Stomach smooth muscle (tissue), 2 donors: ENCODE results near the gene ACYP2.
"Not testable (repeated sequence)": the region's sequence is repeated elsewhere in the genome, so short reads cannot be mapped to it uniquely, and the experiment has no call there.

Experiments used
- H3K27ac ChIP-seq: one replicate; pipeline ENCODE4 v1.7.0; 2013; ENCODE audit warnings: mild to moderate bottlenecking, low read length, inconsistent platforms
- H3K27me3 ChIP-seq, 2 donors: one replicate each; pipeline ENCODE4 v1.7.0; 2013; ENCODE audit warnings: low read length in 2 of 2; ENCODE audit not compliant: insufficient read depth in 2 of 2, control insufficient read depth in 1 of 2
- H3K36me3 ChIP-seq, 2 donors: one replicate each; pipeline ENCODE4 v1.7.0; 2013; ENCODE audit warnings: low read length in 2 of 2; ENCODE audit not compliant: control insufficient read depth in 2 of 2, insufficient read depth in 2 of 2
- H3K4me1 ChIP-seq: one replicate; pipeline ENCODE4 v1.7.0; 2013; ENCODE audit warnings: low read length; ENCODE audit not compliant: control insufficient read depth, insufficient read depth
- H3K4me3 ChIP-seq, 2 donors: one replicate each; pipeline ENCODE4 v1.7.0; 2013; ENCODE audit warnings: low read length in 2 of 2
- H3K9ac ChIP-seq, 2 donors: one replicate each; pipeline ENCODE4 v1.7.0; 2013; ENCODE audit warnings: low read length in 2 of 2, mild to moderate bottlenecking in 1 of 2
- H3K9me3 ChIP-seq, 2 donors: one replicate each; pipeline ENCODE4 v1.7.0; 2013; ENCODE audit warnings: low read length in 2 of 2; ENCODE audit not compliant: control insufficient read depth in 2 of 2
- donor health status: healthy.
- donor health status: Pancreatic carcinoma.

ACYP2 gene

DNA sequence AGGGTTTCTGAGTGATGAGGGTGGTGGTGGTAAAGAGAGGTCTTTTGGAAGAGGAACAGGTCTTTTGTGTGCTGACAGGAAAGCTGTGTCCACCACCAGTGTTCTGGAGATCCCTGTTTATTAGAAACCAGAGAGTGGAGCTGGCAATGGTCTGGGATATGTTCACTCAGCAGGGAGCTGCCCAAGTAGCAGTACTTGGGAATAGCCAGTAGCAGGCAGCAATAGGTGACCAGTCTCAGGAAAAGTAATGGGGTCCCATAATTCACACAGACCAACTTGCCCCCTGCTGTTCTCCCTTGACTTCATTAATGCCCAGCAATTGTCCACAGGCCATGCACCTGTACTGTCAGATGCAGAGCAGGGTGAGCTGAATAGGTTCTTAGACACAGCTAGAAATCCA is 138.8 kb downstream of the ACYP2 start:
- no peak overlapping the region for H3K9ac ChIP-seq
- H3K4me3 ChIP-seq: no peak overlapping the region
- H3K9me3 ChIP-seq: no peaks in the 10 kb centered on the region
- no peaks in the 10 kb centered on the region for H3K27me3 ChIP-seq
- no peak overlapping the region for H3K27ac ChIP-seq
- H3K4me1 ChIP-seq: no peaks in the 10 kb centered on the region
- no peaks in the 10 kb centered on the region for H3K36me3 ChIP-seq

DNA sequence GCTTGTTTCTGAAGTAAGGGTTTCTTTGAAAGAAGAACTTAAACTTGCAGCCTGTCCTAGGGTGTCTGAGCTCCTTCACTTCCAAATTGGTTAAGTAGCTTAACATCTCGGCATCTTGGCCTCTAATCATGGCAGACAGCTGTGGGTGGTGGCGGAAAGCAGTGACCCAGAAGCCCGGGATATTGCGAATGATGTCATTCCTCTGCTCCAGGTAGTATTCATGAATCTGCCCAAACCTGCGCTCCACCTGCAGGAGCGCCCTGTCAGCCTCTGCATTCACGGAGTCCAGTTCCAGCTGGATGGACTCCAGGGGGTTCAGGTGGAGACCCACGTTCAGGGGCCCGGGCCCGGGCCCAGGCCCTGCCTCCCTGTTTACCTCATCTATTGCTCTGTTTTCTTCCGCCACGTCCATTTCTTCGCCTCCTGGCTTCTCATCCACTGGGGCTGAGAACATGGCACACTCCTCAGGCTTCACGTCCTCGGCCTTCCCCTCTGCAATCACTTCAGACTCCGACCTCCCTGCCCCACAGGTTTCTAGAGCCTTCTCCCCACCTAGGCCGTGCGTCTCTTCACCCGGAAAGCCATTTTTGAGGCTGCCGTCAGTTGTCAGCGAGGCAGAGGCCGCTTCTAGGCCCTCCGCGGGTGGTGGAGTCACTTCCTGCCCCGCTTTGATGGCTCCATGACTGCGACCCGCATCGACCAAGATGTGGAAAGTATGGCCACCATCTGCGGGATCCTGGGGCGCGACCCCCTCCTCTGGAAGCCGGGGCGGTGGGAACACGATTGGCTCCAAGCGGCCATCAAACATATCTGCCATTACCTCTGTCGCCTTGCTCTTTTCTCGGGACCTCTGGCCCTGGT is 140.0 kb downstream of the ACYP2 start:
- H3K36me3 ChIP-seq: no peaks in the 10 kb centered on the region
- H3K9ac ChIP-seq: no peak overlapping the region
- no peaks in the 10 kb centered on the region for H3K9me3 ChIP-seq
- no peak overlapping the region for H3K4me3 ChIP-seq
- no peaks in the 10 kb centered on the region for H3K4me1 ChIP-seq
- no peak overlapping the region for H3K27ac ChIP-seq
- H3K27me3 ChIP-seq: no peaks in the 10 kb centered on the region

DNA sequence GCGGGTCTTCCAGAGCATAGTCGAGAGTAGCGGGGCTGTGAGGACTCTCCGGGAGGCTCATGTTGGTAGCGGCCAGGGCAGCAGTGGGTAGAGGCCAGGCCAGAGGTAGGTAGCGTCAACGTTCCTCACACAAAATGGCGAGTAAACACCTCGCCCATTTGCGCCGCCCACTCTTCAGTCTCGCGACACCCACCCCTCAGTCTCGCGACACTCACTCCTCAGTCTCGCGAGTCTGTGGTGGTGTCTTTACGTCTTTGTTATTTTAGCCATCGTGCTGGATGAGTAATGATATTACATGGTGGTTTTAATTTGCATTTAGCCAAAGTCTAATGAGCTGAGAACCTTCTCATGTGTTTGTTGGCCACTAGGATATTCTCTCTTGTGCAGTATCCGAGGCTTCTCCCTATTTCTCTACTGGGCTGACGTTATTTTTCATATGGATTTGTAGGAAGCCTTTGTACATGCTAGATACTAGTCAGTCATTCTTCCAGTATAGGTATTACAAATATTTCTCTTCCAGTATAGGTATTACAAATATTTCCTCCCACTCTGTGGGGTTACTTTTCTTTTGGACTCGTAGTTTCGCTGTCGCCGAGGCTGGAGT is 140.8 kb downstream of the ACYP2 start, which contains the start of gene TSPYL6:
TSPYL6 (minus strand) TSS at position 139 of the 604 bp plus-strand sequence; CDS start at position 61, 78 bp downstream.
- no peak within 1 kb of the TSS for H3K9ac ChIP-seq
- no peaks in the 10 kb centered on the region for H3K4me1 ChIP-seq
- no peak within 1 kb of the TSS for H3K4me3 ChIP-seq
- H3K36me3 ChIP-seq: no peaks in the 10 kb centered on the region
- H3K27ac ChIP-seq: no peak within 1 kb of the TSS
- no peaks in the 10 kb centered on the region for H3K27me3 ChIP-seq
- H3K9me3 ChIP-seq: no peaks in the 10 kb centered on the region

GRCh38 chr2:54258166-54258565 is 142.8 kb downstream of the ACYP2 start:
- H3K27me3 ChIP-seq: no peaks in the 10 kb centered on the region
- H3K4me1 ChIP-seq: no peaks in the 10 kb centered on the region
- no peak overlapping the region for H3K9ac ChIP-seq
- no peaks in the 10 kb centered on the region for H3K9me3 ChIP-seq
- H3K36me3 ChIP-seq: no peaks in the 10 kb centered on the region
- no peak overlapping the region for H3K27ac ChIP-seq
- H3K4me3 ChIP-seq: no peak overlapping the region

GRCh38 chr2:54259413-54260240 is 144.2 kb downstream of the ACYP2 start:
- Histone ChIP-seq H3K4me1 (no peaks in the 10 kb centered on the region), H3K9me3 (no peaks in the 10 kb centered on the region), H3K36me3 (no peaks in the 10 kb centered on the region), H3K27ac (no peak overlapping the region), H3K4me3 (no peak overlapping the region), H3K9ac (no peak overlapping the region), H3K27me3 (no peaks in the 10 kb centered on the region)

- Histone ChIP-seq H3K9ac (no peak overlapping the region), H3K27ac (no peak overlapping the region), H3K4me1 (no peaks in the 10 kb centered on the region), H3K27me3 (no peaks in the 10 kb centered on the region), H3K9me3 (no peaks in the 10 kb centered on the region), H3K4me3 (no peak overlapping the region), H3K36me3 (no peaks in the 10 kb centered on the region)
Measured at GRCh38 chr2:54260241-54260595, 144.8 kb downstream of the ACYP2 start.

DNA sequence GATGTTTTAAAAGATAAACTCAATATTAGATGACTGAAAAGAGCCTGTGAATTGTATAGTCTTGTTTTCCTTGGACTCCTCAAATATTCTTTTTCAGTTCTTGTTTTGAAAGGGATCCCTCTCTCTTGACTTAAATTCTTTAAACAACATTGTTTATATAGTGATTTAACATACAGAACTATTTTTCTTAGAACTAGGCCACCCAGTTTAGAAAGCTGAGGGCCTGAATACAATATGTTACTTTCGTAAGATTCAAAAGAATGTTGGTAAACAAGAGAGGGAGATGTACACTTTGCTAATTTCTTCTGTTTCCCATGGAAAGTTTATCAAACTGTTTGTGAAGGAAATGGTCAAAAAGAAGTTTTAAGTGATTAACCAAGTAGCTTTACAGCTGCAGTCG is 146.1 kb downstream of the ACYP2 start:
- H3K27me3 ChIP-seq: no peaks in the 10 kb centered on the region
- H3K27ac ChIP-seq: no peak overlapping the region
- no peaks in the 10 kb centered on the region for H3K4me1 ChIP-seq

GRCh38 chr2:54262015-54262765 is 146.8 kb downstream of the ACYP2 start:
- no peak overlapping the region for H3K27ac ChIP-seq

More for the DNA sequence above, 146.1 kb downstream of the ACYP2 start:
- no peaks in the 10 kb centered on the region for H3K9me3 ChIP-seq
- no peak overlapping the region for H3K9ac ChIP-seq
- no peaks in the 10 kb centered on the region for H3K36me3 ChIP-seq
- H3K4me3 ChIP-seq: no peak overlapping the region

DNA sequence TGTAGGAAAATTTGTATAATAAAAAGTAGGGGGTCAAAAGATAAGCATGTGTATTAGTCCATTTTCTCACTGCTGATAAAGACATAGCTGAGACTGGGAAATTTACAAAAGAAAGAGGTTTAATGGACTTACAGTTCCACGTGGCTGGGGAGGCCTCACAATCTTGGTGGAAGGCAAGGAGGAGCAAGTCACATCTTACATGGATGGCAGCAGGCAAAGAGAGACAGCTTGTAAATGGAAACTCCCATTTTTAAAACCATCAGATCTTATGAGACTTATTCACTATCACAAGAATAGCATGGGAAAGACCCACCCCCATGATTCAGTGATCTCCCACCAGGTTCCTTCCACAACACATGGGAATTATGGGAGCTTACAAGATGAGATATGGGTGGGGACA is 149.7 kb downstream of the ACYP2 start:
- H3K36me3 ChIP-seq, H3K4me3 ChIP-seq, H3K9me3 ChIP-seq, H3K27me3 ChIP-seq, H3K4me1 ChIP-seq, H3K27ac ChIP-seq, H3K9ac ChIP-seq: not testable (repeated sequence)

More at GRCh38 chr2:54262015-54262765, 146.8 kb downstream of the ACYP2 start:
- no peaks in the 10 kb centered on the region for H3K9me3 ChIP-seq
- H3K27me3 ChIP-seq: no peaks in the 10 kb centered on the region
- H3K4me1 ChIP-seq: no peaks in the 10 kb centered on the region
- no peaks in the 10 kb centered on the region for H3K36me3 ChIP-seq
- H3K9ac ChIP-seq: no peak overlapping the region
- H3K4me3 ChIP-seq: no peak overlapping the region

- Histone ChIP-seq H3K36me3 (no peaks in the 10 kb centered on the region), H3K4me3 (no peak overlapping the region), H3K4me1 (no peaks in the 10 kb centered on the region), H3K9ac (no peak overlapping the region), H3K9me3 (no peaks in the 10 kb centered on the region), H3K27me3 (no peaks in the 10 kb centered on the region), H3K27ac (no peak overlapping the region)
Measured at GRCh38 chr2:54267577-54267976, 152.2 kb downstream of the ACYP2 start.
